HG03135 (cell line): ENCODE results near the gene P2RX5.
"Not testable (repeated sequence)": the region's sequence is repeated elsewhere in the genome, so short reads cannot be mapped to it uniquely, and the experiment has no call there.

Experiments used
- ATAC-seq: cut with Tn5 transposase; IDR thresholded peaks from one replicate; pipeline ENCODE4 v1.9.1; 2021; ENCODE audit warnings: mild to moderate bottlenecking, moderate library complexity; ENCODE audit not compliant: unreplicated experiment

Gene P2RX5

GRCh38 chr17:3712811-3713463, 17.0 kb upstream of the P2RX5 start:
- ATAC-seq: no peak

GRCh38 chr17:3710951-3711383, 15.0 kb upstream of the P2RX5 start:
- ATAC-seq: peak; percentile 89

- no peak for ATAC-seq
Measured at GRCh38 chr17:3708366-3708765, 12.4 kb upstream of the P2RX5 start.

GRCh38 chr17:3705718-3705984, 9.7 kb upstream of the P2RX5 start:
- not testable (repeated sequence) for ATAC-seq

- no peak for ATAC-seq
Measured at GRCh38 chr17:3704931-3705717, 9.2 kb upstream of the P2RX5 start.

- not testable (repeated sequence) for ATAC-seq
Measured at GRCh38 chr17:3702041-3702539, 6.1 kb upstream of the P2RX5 start.

GRCh38 chr17:3699951-3700350, 4.0 kb upstream of the P2RX5 start:
- no peak for ATAC-seq

- ATAC-seq: no peak
Measured at GRCh38 chr17:3698139-3698538, 2.2 kb upstream of the P2RX5 start.

GRCh38 chr17:3697103-3697476, 1.1 kb upstream of the P2RX5 start:
- ATAC-seq: no peak

GRCh38 chr17:3695129-3695722, 729 bp downstream of the P2RX5 start:
- no peak for ATAC-seq

- ATAC-seq: peak; percentile 42
Measured at GRCh38 chr17:3693829-3694231, 2.1 kb downstream of the P2RX5 start.

- ATAC-seq: no peak
Measured at GRCh38 chr17:3693141-3693540, 2.8 kb downstream of the P2RX5 start.

- no peak for ATAC-seq
Measured at GRCh38 chr17:3692346-3692745, 3.6 kb downstream of the P2RX5 start.

- no peak for ATAC-seq
Measured at GRCh38 chr17:3691617-3692067, 4.3 kb downstream of the P2RX5 start.

- ATAC-seq: no peak
Measured at GRCh38 chr17:3690094-3690715, 5.8 kb downstream of the P2RX5 start.

GRCh38 chr17:3689262-3690093, 6.5 kb downstream of the P2RX5 start:
- no peak for ATAC-seq

- no peak for ATAC-seq
Measured at GRCh38 chr17:3688852-3689261, 7.1 kb downstream of the P2RX5 start.

GRCh38 chr17:3688027-3688553, 7.9 kb downstream of the P2RX5 start:
- no peak for ATAC-seq

- no peak for ATAC-seq
Measured at GRCh38 chr17:3685174-3685573, 10.8 kb downstream of the P2RX5 start.

GRCh38 chr17:3683054-3683511, 12.9 kb downstream of the P2RX5 start:
- ATAC-seq: no peak
